ENCODE data around the gene ROCK2.

GRCh38 chr2:11245322-11245721, 99.1 kb downstream of the ROCK2 start:
- no peak for TF ChIP-seq EP300 (IDR thresholded peaks at IDR 0.05; ENCODE audit: borderline replicate concordance in 1 of 2, low read depth in 1 of 2, low read length in 1 of 2)
- TF ChIP-seq CTCF (IDR thresholded peaks at IDR 0.05), result no peak
- TF ChIP-seq USF2 (IDR thresholded peaks at IDR 0.05; ENCODE audit: borderline replicate concordance, low read depth, low read length), result no peak

Data from SK-N-SH (cell line).